ENCODE data around the gene GRM5.
"Not testable (repeated sequence)": the region's sequence is repeated elsewhere in the genome, so short reads cannot be mapped to it uniquely, and the experiment has no call there.

The GRM5 gene

DNA sequence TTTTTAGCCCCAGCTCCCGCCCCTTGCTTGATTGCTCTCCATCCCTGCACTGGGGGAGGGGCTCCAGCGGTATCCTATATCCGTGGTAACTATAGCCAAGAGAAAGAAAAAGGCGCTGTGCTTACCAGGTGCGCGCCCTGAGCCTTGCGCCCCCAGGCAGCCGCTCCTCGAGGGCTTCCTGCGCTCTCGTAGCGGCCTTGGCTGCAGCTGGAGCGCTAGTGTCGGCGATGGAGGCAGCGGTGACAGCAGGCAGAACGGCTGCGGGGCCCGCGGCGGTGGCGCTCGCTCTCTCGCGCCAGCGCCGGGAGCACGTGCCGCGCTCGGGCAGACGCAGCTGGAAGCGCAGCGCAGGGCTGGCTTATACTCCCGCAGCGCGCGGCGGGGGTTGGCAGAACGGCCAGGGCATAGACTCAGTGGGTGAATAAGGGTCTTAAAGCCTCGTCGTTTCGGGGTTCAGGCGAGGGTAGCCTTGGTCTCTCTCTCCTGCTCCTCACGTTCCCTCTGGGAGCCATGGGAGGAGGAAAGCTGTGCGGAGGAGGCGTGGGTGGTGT, at the start of gene GRM5:
Gene GRM5, minus strand, starts transcription at position 332 of the 551 bp plus-strand sequence. CDS start 18,110 bp downstream, outside the sequence.
- DNase-seq, result not testable (repeated sequence)

DNA sequence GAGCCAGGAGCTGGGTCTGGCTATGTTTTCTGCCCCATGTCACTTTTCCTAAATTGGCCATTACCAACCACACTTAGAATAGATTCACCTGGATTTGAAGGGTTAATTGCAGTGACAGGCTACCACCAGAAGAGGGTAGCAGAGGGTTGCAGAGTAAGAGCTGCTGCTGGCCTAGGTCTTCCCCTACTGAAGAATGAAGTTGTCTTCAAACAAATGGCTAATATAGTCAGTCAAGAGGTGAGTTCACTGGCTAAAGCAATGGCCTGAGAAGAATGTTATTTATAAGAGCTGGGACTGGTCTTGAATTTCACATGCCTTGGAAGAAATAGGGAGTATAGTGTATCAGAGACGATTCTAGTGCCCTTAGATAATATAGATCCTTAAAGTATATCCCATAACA, 32.2 kb upstream of the GRM5 start:
- DNase-seq, result not testable (repeated sequence)

GRCh38 chr11:89093806-89094205, 28.0 kb upstream of the GRM5 start:
- DNase-seq, result not testable (repeated sequence)

GRCh38 chr11:89084951-89085350, 19.2 kb upstream of the GRM5 start:
- not testable (repeated sequence) for DNase-seq

GRCh38 chr11:89070911-89071310, 5.1 kb upstream of the GRM5 start:
- DNase-seq, result not testable (repeated sequence)

DNA sequence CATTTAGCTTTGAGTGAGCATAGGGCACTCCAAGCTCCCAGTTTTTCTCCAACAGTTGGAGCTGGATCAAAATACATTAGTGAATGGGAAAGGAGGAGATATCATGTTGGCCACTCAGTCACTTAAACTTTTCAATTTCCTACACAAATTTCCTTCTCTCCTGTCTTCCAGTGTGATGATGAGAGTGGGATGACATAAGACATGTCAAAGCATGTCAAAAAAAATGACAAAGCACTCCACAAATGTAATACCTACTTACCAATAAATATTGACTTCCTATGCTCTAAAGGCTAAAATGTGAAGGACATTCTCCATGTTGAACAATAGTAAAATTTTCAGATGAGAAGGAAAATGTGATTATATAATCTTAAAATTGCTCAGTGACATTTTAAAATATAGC, 1.5 kb upstream of the GRM5 start:
- DNase-seq, result no peak

DNA sequence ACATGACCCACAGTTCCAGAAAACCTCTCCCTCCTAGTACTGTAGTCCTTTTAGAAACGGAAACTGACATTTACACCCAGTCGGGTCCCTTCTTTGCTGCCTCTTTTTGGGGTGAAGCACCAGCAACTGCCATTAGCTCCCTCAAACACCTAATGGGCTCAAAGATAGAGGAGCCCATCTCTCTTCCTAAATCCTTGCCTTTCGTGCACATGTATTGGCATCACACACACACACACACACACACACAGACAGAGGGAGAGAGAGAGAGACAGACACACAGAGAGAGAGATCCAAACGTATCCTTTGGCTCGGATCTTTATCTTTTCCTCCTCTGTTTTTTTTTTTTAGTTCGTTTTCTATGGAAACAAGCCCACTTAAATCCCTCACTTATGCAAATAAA, 716 bp downstream of the GRM5 start:
- DNase-seq, result no peak

GRCh38 chr11:89063481-89063951, 2.3 kb downstream of the GRM5 start:
- not testable (repeated sequence) for DNase-seq

GRCh38 chr11:89062771-89063298, 2.9 kb downstream of the GRM5 start:
- not testable (repeated sequence) for DNase-seq

DNA sequence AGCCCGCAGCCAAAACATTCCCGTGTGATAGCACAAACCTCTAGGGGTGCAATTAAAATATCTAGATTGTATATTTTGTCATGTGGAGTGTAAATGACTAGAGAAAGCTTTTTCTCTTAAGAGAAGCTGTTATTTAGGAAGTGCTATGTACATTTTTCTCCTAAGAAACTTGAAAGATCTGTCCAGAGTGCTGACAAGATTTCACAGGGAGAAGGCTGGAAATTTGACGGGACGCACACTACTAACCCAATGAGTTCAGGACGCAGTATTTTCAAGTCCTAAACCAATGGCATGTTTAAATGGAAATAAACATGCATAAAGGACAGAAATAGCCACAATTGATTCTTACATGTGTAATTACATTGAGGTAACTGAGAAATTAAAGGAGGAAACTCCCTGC, 3.9 kb downstream of the GRM5 start:
- DNase-seq, result not testable (repeated sequence)

- DNase-seq, result not testable (repeated sequence)
Measured at GRCh38 chr11:89057406-89057805, 8.4 kb downstream of the GRM5 start.

DNA sequence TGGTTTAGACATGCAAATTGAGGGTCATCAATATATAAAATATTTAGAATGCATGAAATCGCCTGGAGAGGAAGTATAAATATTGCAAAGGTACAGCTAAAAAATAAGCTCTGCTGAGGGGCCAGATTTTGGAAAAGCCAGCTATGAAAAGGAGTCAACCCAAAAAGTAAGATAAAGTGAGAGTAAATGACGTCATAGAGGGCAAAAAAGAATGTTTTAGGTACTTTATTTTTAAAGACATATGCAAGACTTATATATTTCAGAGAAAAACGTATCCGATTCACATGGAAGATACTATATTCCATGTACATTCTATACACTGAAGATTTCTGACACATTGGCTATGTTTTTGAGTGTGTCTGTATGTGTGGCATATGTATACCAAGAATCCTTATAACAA, 13.6 kb downstream of the GRM5 start:
- DNase-seq, result no peak

- DNase-seq, result not testable (repeated sequence)
Measured at GRCh38 chr11:89047159-89047558, 18.6 kb downstream of the GRM5 start.

GRCh38 chr11:89043861-89044588, 21.8 kb downstream of the GRM5 start:
- not testable (repeated sequence) for DNase-seq

GRCh38 chr11:89029671-89030070, 36.1 kb downstream of the GRM5 start:
- DNase-seq, result not testable (repeated sequence)

- no peak for DNase-seq
Measured at GRCh38 chr11:89021339-89021738, 44.4 kb downstream of the GRM5 start.

- not testable (repeated sequence) for DNase-seq
Measured at GRCh38 chr11:89019827-89020547, 45.8 kb downstream of the GRM5 start.

- no peak for DNase-seq
Measured at GRCh38 chr11:89016214-89016613, 49.6 kb downstream of the GRM5 start.

- no peak for DNase-seq
Measured at GRCh38 chr11:89015614-89016013, 50.2 kb downstream of the GRM5 start.

DNA sequence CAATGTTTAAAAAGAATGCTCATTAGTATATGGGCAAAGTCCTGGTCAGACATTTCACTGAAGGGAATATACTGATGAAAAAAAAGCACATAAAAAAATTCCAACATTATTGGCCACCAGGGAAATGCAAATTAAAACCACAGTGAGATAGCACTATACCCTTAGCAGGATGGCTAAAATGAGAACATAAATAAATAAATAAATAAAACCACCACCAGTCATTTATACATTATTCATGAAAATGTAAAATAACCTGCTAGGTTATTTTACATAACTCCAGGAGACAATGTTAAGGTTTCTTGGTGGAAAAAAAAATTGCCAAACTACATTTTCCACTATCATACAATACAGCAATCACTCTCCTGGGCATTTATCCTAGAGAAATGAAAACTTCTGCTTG, 64.9 kb downstream of the GRM5 start:
- not testable (repeated sequence) for DNase-seq

GRCh38 chr11:88979641-88980040, 86.1 kb downstream of the GRM5 start:
- DNase-seq, result no peak

GRCh38 chr11:88978992-88979391, 86.8 kb downstream of the GRM5 start:
- not testable (repeated sequence) for DNase-seq

DNA sequence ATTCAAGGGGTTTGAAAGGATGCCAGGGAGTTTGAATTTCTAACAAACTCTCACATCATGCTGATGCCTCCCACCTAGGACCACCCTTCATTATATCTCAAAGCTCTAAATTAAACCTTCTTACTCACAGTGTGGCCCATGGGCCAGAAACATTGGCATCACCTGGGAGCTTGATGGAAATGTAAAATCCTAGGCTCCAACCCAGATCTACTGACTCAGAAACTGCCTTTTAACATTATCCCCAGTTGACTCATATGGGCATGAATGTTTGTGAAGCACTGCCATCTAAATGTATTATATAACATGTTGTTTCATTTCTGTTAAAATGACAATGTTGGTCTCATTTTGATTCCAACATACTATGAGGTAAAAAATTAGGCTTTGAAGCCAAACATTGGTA, 90.3 kb downstream of the GRM5 start:
- DNase-seq, result not testable (repeated sequence)
